Brain pericyte (primary cell): ENCODE data around the gene TMEM115.

Experiments
- DNase-seq: peaks from one replicate; pipeline ENCODE4 v3.0.0-alpha.2; 2012; ENCODE audit warnings: low read depth, low spot score

TMEM115 gene

GRCh38 chr3:50378024-50378423, 18.7 kb upstream of the TMEM115 start:
- DNase-seq: no peak

GRCh38 chr3:50375258-50375931, 16.1 kb upstream of the TMEM115 start:
- no peak for DNase-seq

DNA sequence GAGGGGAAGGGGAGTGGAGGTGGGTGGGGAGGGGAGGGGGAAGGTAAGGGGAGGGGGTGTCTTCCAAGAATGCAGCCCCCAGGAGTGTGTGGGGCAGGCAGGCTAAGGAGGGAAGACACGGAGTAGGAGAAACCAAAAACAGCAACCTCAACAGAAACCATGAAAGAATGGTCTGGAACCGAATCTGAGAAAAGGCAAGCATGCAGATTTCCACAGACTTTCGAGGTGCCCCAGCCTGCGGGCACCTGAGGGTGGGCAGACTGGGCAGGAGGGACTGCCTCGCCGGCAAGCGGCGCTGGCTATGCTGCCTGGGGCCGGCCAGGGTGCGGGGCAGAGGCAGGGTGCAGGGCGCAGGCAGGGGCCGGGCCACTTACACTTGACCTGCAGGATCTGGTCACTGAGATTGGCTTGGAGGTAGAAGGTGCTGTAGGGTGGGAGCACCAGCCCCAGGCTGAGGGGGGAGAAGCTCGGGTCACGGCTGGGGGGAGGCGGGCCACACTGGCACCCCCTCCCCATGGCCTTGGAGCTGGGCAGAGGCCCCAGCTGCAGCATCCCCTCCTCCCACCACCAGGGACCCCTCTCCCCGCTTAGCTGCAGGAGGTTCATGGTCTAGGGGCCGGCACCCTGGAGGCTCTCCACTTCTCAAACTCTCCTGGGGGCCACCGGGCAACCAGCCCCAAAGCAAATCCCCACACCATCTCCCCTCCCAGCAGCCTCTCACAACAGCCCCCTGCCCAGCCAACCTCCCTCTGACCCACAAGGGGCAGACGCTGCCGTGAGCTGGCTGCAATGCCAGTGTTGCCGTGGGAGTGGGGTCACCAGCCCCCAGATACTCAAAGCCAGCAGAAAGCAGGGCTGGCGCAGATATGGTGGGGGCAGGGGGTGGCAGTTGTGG, 15.3 kb upstream of the TMEM115 start:
- DNase-seq: no peak

- DNase-seq: no peak
These were observed 14.1 kb upstream of the TMEM115 start for GRCh38 chr3:50373146-50374051.

- DNase-seq: no peak
These were observed 13.0 kb upstream of the TMEM115 start for GRCh38 chr3:50372349-50372748.

- no peak for DNase-seq
These were observed 11.9 kb upstream of the TMEM115 start for GRCh38 chr3:50371133-50371685.

- DNase-seq: no peak
These were observed 11.3 kb upstream of the TMEM115 start for GRCh38 chr3:50370594-50370993.

DNA sequence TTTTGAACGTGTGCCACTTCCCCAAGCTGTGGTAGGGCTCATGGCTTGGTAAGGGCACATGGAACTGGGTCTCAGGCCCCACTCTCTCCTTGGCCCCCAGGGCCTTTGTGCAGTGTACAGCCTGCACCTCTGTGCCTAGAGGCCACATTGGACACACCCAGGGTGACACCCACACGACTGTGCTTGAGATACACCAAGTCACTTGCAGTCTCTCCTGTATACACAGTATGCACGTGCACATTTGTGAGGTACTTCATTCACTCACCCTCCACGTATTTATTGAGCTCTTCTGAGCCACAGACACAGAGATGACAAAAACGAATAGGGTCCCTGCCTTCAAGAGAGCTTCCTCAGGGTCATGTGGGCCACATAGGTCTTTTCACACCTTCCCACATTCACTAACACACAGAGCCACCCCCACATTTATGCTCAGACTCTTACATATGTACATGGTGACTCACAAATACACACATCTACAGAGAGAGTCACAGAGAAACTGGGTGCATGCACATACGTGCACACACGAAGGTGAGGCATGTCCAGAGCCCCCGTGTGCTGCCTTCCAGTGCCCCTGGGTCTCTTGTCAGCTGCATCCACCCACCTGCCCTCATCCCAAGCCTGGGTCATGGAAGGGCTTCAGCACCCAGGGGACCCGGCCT, 9.8 kb upstream of the TMEM115 start:
- no peak for DNase-seq

DNA sequence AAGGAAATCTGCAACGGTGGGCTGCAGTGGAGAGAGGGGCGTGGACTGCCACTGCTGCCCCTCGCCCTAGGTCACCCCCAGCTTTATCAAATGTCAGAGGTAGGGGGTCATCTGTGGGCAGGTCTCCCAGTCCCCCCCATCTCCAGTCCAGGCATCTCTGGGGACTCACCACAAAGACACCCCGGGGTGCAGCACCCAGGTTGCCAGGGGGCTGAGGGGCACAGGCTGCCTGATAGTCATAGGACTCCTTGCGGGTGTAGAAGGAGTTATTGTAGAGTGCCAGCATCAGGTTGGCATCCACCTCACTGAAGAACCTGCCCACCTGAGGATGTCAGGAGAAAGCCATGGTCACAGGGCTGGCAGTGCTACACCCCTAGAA, 6.5 kb upstream of the TMEM115 start:
- DNase-seq: no peak

- DNase-seq: no peak
These were observed 5.9 kb upstream of the TMEM115 start for GRCh38 chr3:50365080-50365841.

DNA sequence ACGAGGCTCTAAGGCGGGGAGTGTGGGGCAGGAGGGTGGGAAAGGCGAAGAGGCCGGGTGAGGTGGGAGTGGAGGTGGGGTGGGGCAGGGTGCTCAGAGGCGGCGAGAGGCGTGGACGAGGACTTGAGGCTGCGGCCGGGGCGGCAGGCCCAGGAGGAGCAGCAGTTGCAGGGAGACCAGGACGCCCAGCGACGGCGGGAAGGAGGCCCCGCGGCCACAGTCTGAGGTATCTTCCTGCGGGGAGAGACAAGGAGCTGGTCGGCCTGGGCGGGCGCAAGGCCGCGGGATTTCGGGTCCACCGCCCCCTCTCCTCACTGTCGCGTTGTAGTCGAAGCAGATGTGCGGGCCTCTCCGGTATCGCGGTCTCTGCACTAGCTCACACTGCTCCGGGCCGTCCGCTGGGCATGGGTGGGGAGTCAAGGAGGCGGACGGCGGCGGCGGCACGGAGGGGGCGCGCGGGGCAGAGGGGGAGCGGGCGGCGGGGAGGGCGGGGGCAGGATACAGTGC, 5.3 kb upstream of the TMEM115 start:
- no peak for DNase-seq

GRCh38 chr3:50359760-50360110, 414 bp upstream of the TMEM115 start:
- DNase-seq: no peak

DNA sequence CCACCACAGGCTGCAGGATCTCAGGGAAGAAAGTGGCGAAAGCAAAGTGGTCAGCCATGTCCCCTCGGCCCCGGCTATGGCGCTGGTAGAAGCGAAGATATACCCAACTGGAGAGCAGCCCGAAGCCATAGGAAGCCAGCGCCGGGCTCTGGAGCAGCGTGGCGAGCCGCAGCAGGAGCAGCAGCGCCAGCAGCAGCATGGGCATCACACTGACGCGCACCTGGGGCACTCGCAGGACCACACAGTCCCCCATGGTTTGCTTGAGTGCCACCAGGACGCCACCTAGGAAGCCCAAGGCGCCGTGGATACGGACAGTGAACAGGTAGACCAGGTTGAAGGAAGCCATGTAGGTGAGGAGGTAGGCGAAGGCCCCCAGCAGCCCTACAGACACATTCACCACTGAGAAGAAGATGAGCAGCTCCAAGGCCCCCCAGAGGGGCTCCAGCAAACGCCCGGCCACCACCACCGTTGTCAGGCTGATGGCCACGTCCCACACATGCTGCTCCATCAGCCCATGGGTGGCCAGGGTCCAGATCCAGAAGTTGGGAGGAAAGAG, 888 bp downstream of the TMEM115 start:
- DNase-seq: no peak

DNA sequence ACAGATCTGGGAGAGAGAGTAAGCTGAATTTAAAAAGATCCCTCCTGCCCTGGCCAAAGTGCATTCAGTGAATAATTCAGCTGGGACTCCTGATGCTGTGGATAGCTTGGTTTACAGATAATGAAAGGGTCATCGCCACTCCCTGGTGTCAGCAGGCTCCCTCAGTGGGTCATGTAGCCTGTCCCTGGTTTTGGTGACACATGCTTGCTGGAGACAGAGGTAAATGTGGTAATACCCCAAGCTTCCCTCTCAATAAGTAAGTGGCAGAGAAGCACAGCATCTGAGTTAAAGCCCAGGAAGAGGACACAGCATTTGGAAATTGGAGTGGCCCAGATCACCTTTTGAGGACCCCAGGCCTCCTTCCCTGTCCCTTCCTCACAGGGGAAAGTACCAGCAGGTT, 1.8 kb downstream of the TMEM115 start:
- no peak for DNase-seq

DNA sequence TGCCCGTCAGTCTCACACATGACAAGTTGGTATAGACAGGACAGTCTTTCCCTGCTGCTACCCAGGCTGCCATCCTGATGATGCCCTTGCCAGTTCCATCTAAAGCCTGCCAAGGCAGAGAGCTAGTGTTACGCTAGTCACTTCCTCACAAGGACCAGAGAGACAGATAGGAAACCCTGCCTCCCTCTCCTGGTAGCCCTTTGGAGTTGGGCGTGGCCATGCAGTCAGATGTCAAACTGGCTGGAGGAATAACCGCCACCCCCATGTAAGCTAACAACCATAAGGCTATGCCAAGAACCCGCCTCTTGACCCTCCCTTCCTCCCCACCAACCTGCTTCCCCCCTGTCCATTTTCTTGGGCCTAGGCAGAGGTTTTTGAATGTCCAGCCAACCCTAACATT, 2.8 kb downstream of the TMEM115 start:
- no peak for DNase-seq

GRCh38 chr3:50355829-50356552, 3.3 kb downstream of the TMEM115 start:
- no peak for DNase-seq

GRCh38 chr3:50354850-50355249, 4.5 kb downstream of the TMEM115 start:
- no peak for DNase-seq

DNA sequence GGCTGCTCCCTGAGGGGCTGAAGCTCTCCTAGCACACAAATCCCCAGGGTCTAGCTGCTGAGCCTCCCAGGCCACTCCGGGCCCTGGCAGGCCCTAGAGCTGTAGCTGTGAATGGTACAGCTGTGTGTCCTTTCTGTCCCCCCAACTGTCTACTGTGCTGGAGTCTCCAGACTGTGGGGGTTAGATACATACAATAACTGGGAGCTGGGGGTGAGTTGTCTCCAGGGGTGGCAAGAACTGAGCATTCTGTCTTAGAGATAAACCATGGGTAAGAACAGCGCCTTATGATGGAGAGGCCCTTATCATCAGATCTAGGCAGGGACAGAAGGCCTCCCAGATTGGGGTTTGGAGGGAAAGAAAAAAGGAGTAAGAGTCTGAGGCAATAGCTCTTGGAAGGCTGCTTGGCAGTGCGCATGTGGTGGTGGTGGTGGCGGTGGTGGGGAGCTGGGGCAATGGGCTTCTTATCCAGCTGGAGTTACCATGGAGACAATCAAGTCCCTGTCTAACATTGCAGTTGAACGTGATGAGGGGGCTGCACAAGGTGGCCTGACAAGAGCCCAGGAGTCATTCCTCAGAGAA, 5.0 kb downstream of the TMEM115 start:
- no peak for DNase-seq
